ENCODE results near the gene LHFPL6. TPM values are rescaled to one million over a fixed set of nuclear protein-coding genes. Genes with fewer than 3 reads are reported as not detected.
A peak's percentile ranks its signal among the peaks of the same experiment; 100 is the strongest.
"Not testable (repeated sequence)": the region's sequence is repeated elsewhere in the genome, so short reads cannot be mapped to it uniquely, and the experiment has no call there.

The LHFPL6 gene
- total RNA-seq, 1 donor from 2014 or later: 46.0 TPM

GRCh38 chr13:39341251-39341650 lies 261.7 kb downstream of the LHFPL6 start:
- no peak for DNase-seq

GRCh38 chr13:39338114-39338513 lies 264.9 kb downstream of the LHFPL6 start:
- not testable (repeated sequence) for DNase-seq

GRCh38 chr13:39336937-39337336 lies 266.1 kb downstream of the LHFPL6 start:
- no peak for DNase-seq

GRCh38 chr13:39336207-39336606 lies 266.8 kb downstream of the LHFPL6 start:
- DNase-seq: no peak

GRCh38 chr13:39335721-39336120 lies 267.3 kb downstream of the LHFPL6 start:
- DNase-seq: no peak

- no peak for DNase-seq
These were observed 272.5 kb downstream of the LHFPL6 start for GRCh38 chr13:39330504-39330903.

GRCh38 chr13:39329182-39329639 lies 273.8 kb downstream of the LHFPL6 start:
- DNase-seq: no peak

- no peak for DNase-seq
These were observed 275.9 kb downstream of the LHFPL6 start for GRCh38 chr13:39327172-39327479.

GRCh38 chr13:39326469-39327171 lies 276.4 kb downstream of the LHFPL6 start:
- peak; percentile 68 for DNase-seq

- no peak for DNase-seq
These were observed 278.1 kb downstream of the LHFPL6 start for GRCh38 chr13:39324806-39325311.

- DNase-seq: no peak
These were observed 280.0 kb downstream of the LHFPL6 start for GRCh38 chr13:39322836-39323585.

GRCh38 chr13:39321574-39321973 lies 281.4 kb downstream of the LHFPL6 start:
- DNase-seq: peak; percentile 18

GRCh38 chr13:39318161-39318560 lies 284.8 kb downstream of the LHFPL6 start:
- no peak for DNase-seq

GRCh38 chr13:39317291-39317690 lies 285.7 kb downstream of the LHFPL6 start:
- no peak for DNase-seq

- no peak for DNase-seq
These were observed 287.2 kb downstream of the LHFPL6 start for GRCh38 chr13:39315796-39316195.

- no peak for DNase-seq
These were observed 289.3 kb downstream of the LHFPL6 start for GRCh38 chr13:39313721-39314120.

GRCh38 chr13:39312596-39312995 lies 290.4 kb downstream of the LHFPL6 start:
- DNase-seq: no peak

- DNase-seq: no peak
These were observed 291.4 kb downstream of the LHFPL6 start for GRCh38 chr13:39311619-39312018.

- DNase-seq: no peak
These were observed 292.0 kb downstream of the LHFPL6 start for GRCh38 chr13:39310961-39311360.

GRCh38 chr13:39306639-39307589 lies 296.1 kb downstream of the LHFPL6 start:
- DNase-seq: no peak

GRCh38 chr13:39302820-39303219 lies 300.2 kb downstream of the LHFPL6 start:
- no peak for DNase-seq

- DNase-seq: no peak
These were observed 304.0 kb downstream of the LHFPL6 start for GRCh38 chr13:39298951-39299350.
